ENCODE data around the gene GIPC2.
"Not testable (repeated sequence)": the region's sequence is repeated elsewhere in the genome, so short reads cannot be mapped to it uniquely, and the experiment has no call there.

Gene GIPC2, protein sequence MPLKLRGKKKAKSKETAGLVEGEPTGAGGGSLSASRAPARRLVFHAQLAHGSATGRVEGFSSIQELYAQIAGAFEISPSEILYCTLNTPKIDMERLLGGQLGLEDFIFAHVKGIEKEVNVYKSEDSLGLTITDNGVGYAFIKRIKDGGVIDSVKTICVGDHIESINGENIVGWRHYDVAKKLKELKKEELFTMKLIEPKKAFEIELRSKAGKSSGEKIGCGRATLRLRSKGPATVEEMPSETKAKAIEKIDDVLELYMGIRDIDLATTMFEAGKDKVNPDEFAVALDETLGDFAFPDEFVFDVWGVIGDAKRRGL

GRCh38 chr1:78045926-78046778 is at the start of gene GIPC2:
GIPC2 (plus strand) TSS chr1:78045966; CDS start chr1:78046095, 129 bp downstream.
- peak; percentile 35 for DNase-seq

- DNase-seq: no peak
These were observed 49.0 kb upstream of the GIPC2 start for GRCh38 chr1:77996734-77997133.

DNA sequence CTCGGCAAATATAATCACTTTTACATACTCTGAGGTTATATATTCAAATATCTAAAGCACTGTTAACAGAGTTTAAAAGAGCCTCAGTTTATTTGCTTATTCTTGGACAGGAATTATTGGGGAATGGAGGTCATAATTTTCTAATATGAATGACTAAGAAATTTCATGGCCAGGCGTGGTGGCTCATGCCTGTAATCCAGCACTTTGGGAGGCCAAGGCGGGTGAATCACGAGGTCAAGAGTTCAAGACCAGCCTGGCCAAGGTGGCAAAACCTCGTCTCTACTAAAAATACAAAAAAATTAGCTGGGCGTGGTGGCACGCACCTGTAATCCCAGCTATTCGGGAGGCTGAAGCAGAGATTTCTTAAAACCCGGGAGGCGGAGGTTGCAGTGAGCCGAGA is 45.2 kb upstream of the GIPC2 start:
- DNase-seq: not testable (repeated sequence)

DNA sequence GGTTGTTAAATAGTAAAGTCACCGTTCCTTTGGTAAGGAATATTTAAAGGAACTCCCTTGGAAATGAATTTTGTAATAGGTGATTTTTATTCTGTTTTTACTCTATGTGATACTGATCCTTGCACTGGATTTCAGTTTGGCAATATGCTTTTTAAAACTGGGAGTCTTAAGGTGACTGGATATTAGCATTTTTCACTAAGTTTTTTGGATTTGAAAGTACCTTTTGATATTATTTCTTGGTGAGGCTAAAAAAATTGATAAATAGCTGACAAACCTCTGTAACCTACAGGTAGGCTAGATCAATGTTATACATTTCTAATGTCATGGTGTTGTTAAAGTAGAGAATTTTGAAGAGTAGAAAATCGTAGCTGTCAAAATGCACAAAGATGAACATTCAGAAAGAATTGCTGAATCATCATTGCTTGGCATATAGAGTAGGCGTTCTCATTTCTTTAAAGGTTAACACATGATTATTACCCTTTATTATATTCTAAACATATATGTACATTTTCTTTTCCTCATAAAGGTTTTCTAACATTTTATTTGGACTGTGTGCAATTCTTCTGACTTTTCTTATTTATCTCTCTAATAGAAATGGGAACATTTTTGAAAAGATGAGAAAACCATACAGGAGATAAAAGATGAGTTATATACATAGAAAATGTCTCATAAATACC is 42.6 kb upstream of the GIPC2 start:
- DNase-seq: peak; percentile 70

GRCh38 chr1:78003882-78004718 is 41.7 kb upstream of the GIPC2 start:
- DNase-seq: peak; percentile 87

DNA sequence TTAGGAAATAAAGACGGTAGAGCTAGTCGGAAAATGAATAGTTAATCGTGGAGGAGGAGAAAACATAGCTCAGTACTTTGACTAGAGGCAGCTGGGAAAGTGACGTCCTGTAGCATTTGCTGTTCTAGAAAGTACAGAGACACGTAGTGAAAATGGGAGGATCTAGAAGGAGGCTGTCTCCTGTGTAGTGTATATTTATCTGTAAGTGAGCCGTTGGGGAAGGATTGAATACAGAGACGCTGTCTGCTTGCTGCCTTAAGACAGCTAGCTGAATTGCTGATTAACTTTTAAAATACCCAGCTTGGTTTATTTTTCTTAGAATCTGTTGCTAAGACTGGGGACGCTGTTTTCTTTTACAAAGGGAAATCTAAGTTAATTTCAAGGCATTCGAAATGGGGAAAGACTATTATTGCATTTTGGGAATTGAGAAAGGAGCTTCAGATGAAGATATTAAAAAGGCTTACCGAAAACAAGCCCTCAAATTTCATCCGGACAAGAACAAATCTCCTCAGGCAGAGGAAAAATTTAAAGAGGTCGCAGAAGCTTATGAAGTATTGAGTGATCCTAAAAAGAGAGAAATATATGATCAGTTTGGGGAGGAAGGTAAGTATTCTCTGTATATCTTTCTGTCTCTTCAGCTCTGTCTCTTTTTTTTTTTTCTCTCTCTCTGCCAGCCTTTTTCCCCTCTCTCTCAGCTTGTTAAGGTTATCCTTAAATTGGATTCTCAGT is 40.9 kb upstream of the GIPC2 start, which contains the start of gene DNAJB4:
Gene DNAJB4, plus strand, starts transcription at position 221 of the 729 bp plus-strand sequence. Its CDS starts 172 bp downstream, at position 393.
- DNase-seq: peak; percentile 99

- no peak for DNase-seq
These were observed 40.4 kb upstream of the GIPC2 start for GRCh38 chr1:78005448-78005722.

DNA sequence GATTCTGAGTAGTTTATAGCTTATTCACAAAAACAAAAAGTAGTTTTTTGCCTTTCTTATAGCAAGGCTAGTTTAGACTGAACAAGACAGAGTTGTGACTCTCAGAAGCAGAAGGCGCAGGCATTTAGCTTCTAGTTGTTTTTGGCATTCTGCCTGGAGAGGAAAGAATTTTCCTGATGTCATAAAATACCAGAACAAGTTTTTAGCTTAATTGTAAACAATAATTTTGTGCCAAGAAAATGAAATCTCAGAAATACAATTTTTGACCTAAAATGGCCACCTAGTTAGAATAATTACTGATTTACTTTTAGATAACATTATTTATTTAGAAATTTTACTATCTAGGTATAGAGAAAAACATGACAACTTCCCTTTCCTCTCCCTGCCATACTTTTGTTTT is 40.0 kb upstream of the GIPC2 start:
- peak; percentile 68 for DNase-seq

GRCh38 chr1:78006521-78006920 is 39.2 kb upstream of the GIPC2 start:
- no peak for DNase-seq

DNA sequence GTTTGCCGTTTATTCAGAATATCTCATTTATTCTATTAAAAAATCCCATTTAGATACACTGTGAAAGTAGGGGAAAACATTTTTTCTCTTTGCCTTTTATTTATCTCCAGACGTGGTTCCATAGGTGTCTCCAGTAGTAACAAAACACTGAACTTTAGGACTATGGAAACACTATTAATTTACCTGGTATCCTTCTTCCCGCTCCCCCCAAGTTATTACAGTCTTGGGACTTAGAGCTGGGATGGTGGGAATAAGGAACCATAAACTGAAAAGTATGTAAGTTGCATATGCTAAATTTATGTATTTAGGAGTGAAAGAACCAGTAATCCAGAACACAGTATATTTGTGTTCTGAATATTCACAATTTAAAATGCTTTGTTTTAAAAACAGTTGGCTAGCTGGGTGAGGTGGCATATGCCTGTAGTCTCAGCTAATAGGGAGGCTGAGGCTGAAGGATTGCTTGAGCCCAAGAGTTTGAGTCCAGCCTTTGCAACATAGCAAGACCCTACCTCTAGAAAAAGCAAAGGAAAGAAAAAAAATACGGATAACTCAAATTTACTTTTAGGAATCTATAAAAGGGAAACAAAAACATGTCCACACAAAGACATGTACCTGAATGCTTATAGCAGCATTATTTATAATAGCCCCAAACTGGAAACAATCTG is 38.0 kb upstream of the GIPC2 start:
- DNase-seq: no peak

- no peak for DNase-seq
These were observed 36.5 kb upstream of the GIPC2 start for GRCh38 chr1:78009276-78009675.

GRCh38 chr1:78009836-78010235 is 35.9 kb upstream of the GIPC2 start:
- DNase-seq: no peak

GRCh38 chr1:78011050-78011449 is 34.7 kb upstream of the GIPC2 start:
- no peak for DNase-seq

- DNase-seq: no peak
These were observed 30.6 kb upstream of the GIPC2 start for GRCh38 chr1:78015148-78015547.

DNA sequence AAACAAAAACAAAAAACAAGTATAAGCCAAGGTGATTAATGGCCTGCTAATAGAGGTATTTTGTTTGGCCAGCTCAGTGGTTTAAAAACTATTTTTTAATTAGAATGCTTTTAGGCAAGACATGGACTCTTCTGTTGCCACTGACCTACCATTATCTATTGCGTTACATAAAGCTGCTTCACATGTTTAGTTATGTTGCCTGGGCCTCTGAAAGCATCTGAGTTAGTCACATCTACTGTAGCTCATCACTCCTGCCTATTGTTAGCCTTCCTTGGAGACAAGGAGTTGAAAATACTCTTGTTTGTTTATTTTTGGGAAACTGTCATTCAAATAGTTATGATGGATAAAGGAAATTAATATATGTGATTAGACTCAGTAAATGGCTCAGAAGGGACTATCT is 26.7 kb upstream of the GIPC2 start:
- no peak for DNase-seq

DNA sequence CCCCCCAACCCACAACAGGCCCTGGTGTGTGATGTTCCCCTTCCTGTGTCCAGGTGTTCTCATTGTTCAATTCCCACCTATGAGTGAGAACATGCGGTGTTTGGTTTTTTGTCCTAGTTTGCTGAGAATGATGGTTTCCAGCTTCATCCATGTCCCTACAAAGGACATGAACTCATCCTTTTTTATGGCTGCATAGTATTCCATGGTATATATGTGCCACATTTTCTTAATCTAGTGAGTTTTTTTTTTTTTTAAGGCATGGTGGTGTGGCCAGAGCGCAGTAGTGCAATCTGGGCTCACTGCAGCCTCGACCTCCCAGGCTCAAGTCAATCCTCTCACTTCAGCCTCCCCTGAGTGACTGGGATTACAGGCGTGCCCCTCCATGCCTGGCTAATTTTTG is 24.6 kb upstream of the GIPC2 start:
- DNase-seq: not testable (repeated sequence)

- DNase-seq: no peak
These were observed 16.0 kb upstream of the GIPC2 start for GRCh38 chr1:78029793-78030192.

DNA sequence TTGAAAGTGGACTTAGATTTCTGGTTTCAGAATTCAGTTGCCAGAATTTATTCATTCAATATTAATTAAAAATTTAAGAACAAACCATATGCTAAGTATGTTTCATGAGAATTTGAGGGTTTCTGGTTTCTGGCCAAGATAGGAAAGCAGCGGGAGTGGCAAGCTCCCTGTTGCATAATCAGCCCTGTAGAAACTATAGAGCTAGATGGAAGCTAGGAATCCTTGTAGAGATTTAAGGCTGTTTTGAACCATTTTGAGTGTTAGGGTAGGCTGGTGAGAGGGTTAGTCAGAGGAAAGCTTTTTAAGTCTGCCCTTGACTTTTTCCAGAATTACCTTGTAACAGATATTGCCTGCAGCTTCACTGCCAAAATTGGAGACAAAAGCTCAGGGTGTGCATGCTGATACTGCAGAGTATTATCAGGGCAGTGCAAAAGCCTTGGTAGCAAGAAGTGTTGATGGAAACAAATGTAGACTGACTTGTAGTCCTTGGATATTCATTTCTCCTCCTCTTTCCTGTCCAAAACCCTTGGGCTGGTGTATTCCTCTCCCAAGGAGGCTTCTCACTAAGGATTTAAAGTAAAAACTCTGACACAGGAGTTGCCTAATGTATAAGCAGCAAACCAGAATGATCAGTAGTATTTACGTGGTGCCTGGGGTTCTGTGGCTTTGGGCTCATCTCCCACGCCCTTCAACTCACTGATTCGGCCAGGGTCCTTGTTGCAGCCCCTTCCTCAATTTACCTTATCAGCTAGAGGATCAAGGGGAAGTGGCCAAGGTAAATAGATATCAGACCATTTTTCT is 12.6 kb upstream of the GIPC2 start:
- peak; percentile 21 for DNase-seq

GRCh38 chr1:78033797-78034172 is 12.0 kb upstream of the GIPC2 start:
- DNase-seq: no peak

DNA sequence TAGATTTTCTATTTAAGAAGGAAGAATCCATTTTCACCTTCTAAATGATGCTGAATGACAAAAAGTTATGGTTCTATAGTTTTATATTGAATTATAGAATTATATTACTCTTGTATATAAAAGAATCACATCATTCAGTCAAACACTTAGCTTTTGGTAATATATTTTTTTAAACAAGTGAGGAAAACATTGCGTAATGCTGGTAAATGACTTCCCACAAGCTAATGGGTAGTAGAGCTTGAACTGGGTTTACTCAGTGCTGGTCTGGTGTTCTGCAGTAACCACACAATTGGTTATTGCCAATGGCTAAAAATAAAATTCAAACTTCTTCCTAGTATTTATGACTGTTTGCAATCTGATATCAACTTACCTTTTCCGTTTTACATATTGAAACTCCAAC is 10.6 kb upstream of the GIPC2 start:
- no peak for DNase-seq

DNA sequence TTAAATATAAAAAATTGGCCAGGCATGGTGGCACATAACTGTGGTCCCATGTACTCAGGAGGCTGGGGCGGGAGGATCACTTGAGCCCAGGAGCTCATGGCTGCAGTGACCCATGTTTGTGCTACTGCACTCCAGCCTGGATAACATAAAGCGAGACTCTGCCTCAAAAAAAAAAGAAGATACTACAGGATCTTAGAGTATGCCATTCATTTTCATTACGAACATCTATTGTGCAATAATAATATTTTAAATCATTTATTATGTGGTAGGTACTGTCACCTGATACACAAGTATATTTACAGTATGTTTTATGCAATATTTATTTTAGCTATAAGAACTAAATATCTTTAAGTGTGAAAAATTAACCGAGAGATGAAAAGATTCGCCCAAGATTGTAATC is 9.3 kb upstream of the GIPC2 start:
- no peak for DNase-seq
